IMR-90 (cell line): Measurements from ENCODE around the gene COL5A3. TPM values are rescaled to one million over a fixed set of nuclear protein-coding genes. Genes with fewer than 3 reads are reported as not detected.

Experiments used
- ATAC-seq: fragments of 200-7000 bp; cut with Tn5 transposase; 2 replicates; pipeline ENCODE4 v1.9.1; 2020; ENCODE audit warnings: low read depth, mild to moderate bottlenecking, moderate library complexity
- BruUV-seq: library from RNA; stranded (reverse); fragments of 400-500 nt; replicated peaks from 2 replicates; lab custom pipeline; 2021; lab: Mats Ljungman, UMichigan
- CTCF ChIA-PET: fragments of 300-600 bp; formaldehyde crosslinking; extraction: SDS; loops from one replicate; lab custom pipeline; 2021; ENCODE audit warnings: antibody characterized with exemption; lab: Yijun Ruan, JAX
- POLR2A ChIA-PET: fragments of 300-600 bp; sonication (Branson Sonifier 250); formaldehyde crosslinking; loops from one replicate; lab custom pipeline; 2022; ENCODE audit warnings: antibody characterized with exemption; ENCODE audit not compliant: unreplicated experiment; lab: Charles Lee
- DNase-seq: peaks from one replicate; pipeline ENCODE4 v3.0.0; 2013
- H2AFZ ChIP-seq: replicated peaks from 2 replicates; pipeline ENCODE3; 2013; ENCODE audit warnings: low read length, mild to moderate bottlenecking; ENCODE audit not compliant: poor library complexity
- H2AK5ac ChIP-seq: 2 replicates; pipeline ENCODE4 v1.6.1; 2013; ENCODE audit warnings: low read depth, low read length, inconsistent platforms
- H2AK9ac ChIP-seq: replicated peaks from 2 replicates; pipeline ENCODE3; 2013; ENCODE audit warnings: mild to moderate bottlenecking, low read depth, low read length, moderate library complexity; ENCODE audit not compliant: poor library complexity
- H2BK120ac ChIP-seq: 2 replicates; pipeline ENCODE4 v1.6.1; 2013; ENCODE audit warnings: low read depth, low read length, inconsistent platforms
- H2BK15ac ChIP-seq: 3 replicates; pipeline ENCODE4 v1.6.1; 2013; ENCODE audit warnings: low read depth, low read length, inconsistent platforms
- H2BK20ac ChIP-seq: 2 replicates; pipeline ENCODE4 v1.6.1; 2013; ENCODE audit warnings: low read depth, mild to moderate bottlenecking, inconsistent platforms, low read length, moderate library complexity
- H2BK5ac ChIP-seq: 2 replicates; pipeline ENCODE4 v1.6.1; 2013; ENCODE audit warnings: mild to moderate bottlenecking, low read depth, low read length, inconsistent platforms; ENCODE audit not compliant: poor library complexity, severe bottlenecking
- H3K14ac ChIP-seq: replicated peaks from 2 replicates; pipeline ENCODE4 v1.6.1; 2013; ENCODE audit warnings: low read depth, low read length, inconsistent platforms
- H3K18ac ChIP-seq: 2 replicates; pipeline ENCODE4 v1.6.1; 2013; ENCODE audit warnings: low read depth, low read length, control low read depth
- H3K23ac ChIP-seq: 2 replicates; pipeline ENCODE4 v1.6.1; 2013; ENCODE audit warnings: low read depth, low read length, inconsistent platforms
- H3K27ac ChIP-seq: 2 replicates; pipeline ENCODE4 v1.5.1; 2013; ENCODE audit warnings: mild to moderate bottlenecking, control low read depth, low read length; ENCODE audit not compliant: insufficient read depth
- H3K27me3 ChIP-seq: 2 replicates; pipeline ENCODE4 v1.6.1; 2013; ENCODE audit warnings: low read length; ENCODE audit not compliant: control insufficient read depth, insufficient read depth
- H3K36me3 ChIP-seq: 2 replicates; pipeline ENCODE4 v1.6.1; 2013; ENCODE audit warnings: low read length, mixed read lengths; ENCODE audit not compliant: control insufficient read depth, insufficient read depth
- H3K4ac ChIP-seq: 2 replicates; pipeline ENCODE4 v1.6.1; 2013; ENCODE audit warnings: low read depth, low read length, inconsistent platforms
- H3K4me1 ChIP-seq: 2 replicates; pipeline ENCODE4 v1.6.1; 2013; ENCODE audit warnings: low read length, mixed read lengths; ENCODE audit not compliant: control insufficient read depth, insufficient read depth
- H3K4me2 ChIP-seq: 2 replicates; pipeline ENCODE4 v1.6.1; 2013; ENCODE audit warnings: low read depth, mild to moderate bottlenecking, control low read depth, low read length, moderate library complexity
- H3K4me3 ChIP-seq: 2 replicates; pipeline ENCODE4 v1.5.1; 2013; ENCODE audit warnings: low read depth, mild to moderate bottlenecking, control low read depth, low read length, moderate library complexity; ENCODE audit not compliant: insufficient read depth
- H3K56ac ChIP-seq: 2 replicates; pipeline ENCODE4 v1.6.1; 2013; ENCODE audit warnings: low read length, inconsistent platforms; ENCODE audit not compliant: insufficient read depth; ENCODE audit errors: extremely low read depth
- H3K79me1 ChIP-seq, 2 experiments: 2 replicates each; pipeline ENCODE4 v1.6.1; 2013; ENCODE audit warnings: low read length in 2 of 2, inconsistent platforms in 1 of 2, low read depth in 1 of 2
- H3K9ac ChIP-seq: 2 replicates; pipeline ENCODE4 v1.6.1; 2013; ENCODE audit warnings: low read depth, low read length, control low read depth
- H3K9me1 ChIP-seq: 2 replicates; pipeline ENCODE4 v1.6.1; 2013; ENCODE audit warnings: low read length, inconsistent platforms; ENCODE audit not compliant: insufficient read depth
- H3K9me3 ChIP-seq: 2 replicates; pipeline ENCODE4 v1.6.1; 2013; ENCODE audit warnings: low read length; ENCODE audit not compliant: control insufficient read depth, insufficient read depth
- H4K20me1 ChIP-seq: 2 replicates; pipeline ENCODE4 v1.6.1; 2013; ENCODE audit warnings: low read length, inconsistent platforms; ENCODE audit not compliant: insufficient read depth
- H4K5ac ChIP-seq: 2 replicates; pipeline ENCODE4 v1.6.1; 2013; ENCODE audit warnings: mild to moderate bottlenecking, low read depth, low read length, control low read depth
- H4K8ac ChIP-seq, 2 experiments: 2 replicates each; pipeline ENCODE4 v1.6.1; 2013; ENCODE audit warnings: low read depth in 2 of 2, low read length in 2 of 2, control low read depth in 1 of 2, inconsistent platforms in 1 of 2
- H4K91ac ChIP-seq: 2 replicates; pipeline ENCODE4 v1.6.1; 2013; ENCODE audit warnings: low read depth, low read length, inconsistent platforms; ENCODE audit not compliant: insufficient read depth
- ELK1 ChIP-seq: fragments of 150-350 bp; IDR thresholded peaks from 2 replicates; pipeline ENCODE4 v1.6.1; 2016; ENCODE audit warnings: low read depth, mild to moderate bottlenecking, low read length, moderate library complexity, borderline replicate concordance
- MAZ ChIP-seq: IDR thresholded peaks from 2 replicates; pipeline ENCODE4 v1.6.1; 2012; ENCODE audit warnings: low read depth, mild to moderate bottlenecking, low read length, improper control_type of control experiment, moderate library complexity, borderline replicate concordance
- WGBS, 2 experiments: methylation state at CpG; one replicate each; pipeline versions ENCODE4 v1.1.5 to v1.1.7; 2013; ENCODE audit warnings: missing lambda C conversion rate in 2 of 2; ENCODE audit not compliant: insufficient read length in 1 of 2; ENCODE audit errors: extremely low coverage in 2 of 2; 5-methylcytosine and 5-hydroxymethylcytosine counted together
- dilution Hi-C: fragments of 300-500 bp; cut with HindIII; formaldehyde crosslinking; loops from one replicate; pipeline ENCODE4 v1.14.3; 2018; ENCODE audit warnings: low sequenced_read_pairs; ENCODE audit not compliant: unreplicated experiment
- in situ Hi-C: fragments of 300-500 bp; cut with MboI; formaldehyde crosslinking; loops from 3 replicates; pipeline ENCODE4 v1.14.3; 2019; ENCODE audit warnings: low sequenced_read_pairs, inconsistent platforms, mixed read lengths
- intact Hi-C: fragments of 100-400 bp; cut with micrococcal nuclease; formaldehyde crosslinking; loops from 2 replicates; pipeline ENCODE4 v1.10.0; 2022
- polyA plus RNA-seq, 3 experiments: library from polyadenylated mRNA; depleted of rRNA; stranded (reverse); fragments of >200 nt; gene quantifications; 2 replicates each; pipeline ENCODE4 v1.2.3, GENCODE V29; 2012; ENCODE audit warnings: low replicate concordance in 1 of 3
- total RNA-seq: library from RNA; depleted of rRNA; stranded (reverse); fragments of >200 nt; gene quantifications from 2 replicates; pipeline ENCODE4 v1.2.3, GENCODE V29; 2012

COL5A3 gene
- total and polyA plus RNA-seq, 2 of the 4 experiments (the other 2 are of a cell fraction) = 0.54 to 1.5 TPM

GRCh38 chr19:10007371-10008183 is 2.7 kb downstream of the COL5A3 start:
- dilution Hi-C loops = no loop called here
- Histone ChIP-seq H3K9ac (no peak overlapping the region), H4K91ac (peak overlapping the region; percentile 74), H3K56ac (0 out of 2 replicates have a peak overlapping the region, but pooled peaks have one; percentile 2), H2BK5ac (no peak overlapping the region), H3K18ac (no peak overlapping the region), H2BK120ac (peak overlapping the region; percentile 70), H3K4me1 (peaks cover 15% of the 10 kb centered on the region), H3K4ac (peak overlapping the region; percentile 68), H3K79me1 (peaks cover 2 to 9% of the 10 kb centered on the region in 2 experiments; a peak in 3 of 4 replicates), H2BK15ac (peak overlapping the region; percentile 77), H3K14ac (0 out of 2 replicates have a peak overlapping the region, but pooled peaks have one; percentile 14), H3K27me3 (no peaks in the 10 kb centered on the region), H3K4me3 (no peak overlapping the region), H2AK5ac (peak overlapping the region; percentile 79), H3K36me3 (peaks cover 4% of the 10 kb centered on the region), H2AK9ac (peak overlapping the region; percentile 11), H3K4me2 (no peak overlapping the region; the same call in 1 of the 2 replicates), H4K8ac (peak overlapping the region in 1 of 2 experiments; percentile 40; a peak in 1 of 4 replicates), H4K5ac (no peak overlapping the region), H3K23ac (no peak overlapping the region), H4K20me1 (peaks cover 14% of the 10 kb centered on the region), H3K9me3 (no peaks in the 10 kb centered on the region), H2BK20ac (peak overlapping the region; percentile 17; the same call in 1 of the 2 replicates), H3K27ac (peak overlapping the region; percentile 15; the same call in 1 of the 2 replicates), H3K9me1 (peaks cover 22% of the 10 kb centered on the region), H2AFZ (no peak overlapping the region)
- ATAC-seq (no peak), DNase-seq (peak; percentile 80)
- 0 out of 2 replicates have a peak, but pooled peaks have one; percentile 4 for TF ChIP-seq MAZ
- no peak for TF ChIP-seq ELK1
- intact Hi-C loops = no loop called here
- in situ Hi-C loops = no loop called here
- CTCF ChIA-PET = interaction anchor here (1.5 kb wide), 1 partner anchor 77 kb away, joined by 4 read pairs; no protein-coding TSS in a partner anchor
- no TSS peak for BruUV-seq
- POLR2A ChIA-PET = interaction anchor here (0.6 kb wide), 1 partner anchor 110 kb away, joined by 4 read pairs; no protein-coding TSS in a partner anchor
- WGBS, 2 experiments = 11 to 100% methylated on average over 1 to 4 of the region's 13 CpGs
